Uterus (tissue), 4 donors: ENCODE data around the gene TBC1D25. TPM values are rescaled to one million over a fixed set of nuclear protein-coding genes. Genes with fewer than 3 reads are reported as not detected.

Source experiments
- DNase-seq, 2 donors: peaks; one replicate each; pipeline ENCODE4 v3.0.0-alpha.2; 2019 to 2020
- H3K27ac ChIP-seq, 2 donors: fragments of 200-600 bp; sonication (generic); 1 replicate in 1 of 2; 2 replicates in 1 of 2; pipeline ENCODE4 v1.5.1; 2016 to 2018
- H3K27me3 ChIP-seq, 2 donors: fragments of 200-600 bp; sonication (generic); one replicate each; pipeline ENCODE4 v1.5.1; 2018 to 2019; ENCODE audit warnings: control low read depth in 1 of 2
- H3K36me3 ChIP-seq, 2 donors: fragments of 200-600 bp; sonication (generic); one replicate each; pipeline ENCODE4 v1.5.1; 2019; ENCODE audit warnings: control low read depth in 1 of 2
- H3K4me1 ChIP-seq, 2 donors: fragments of 200-600 bp; sonication (generic); one replicate each; pipeline ENCODE4 v1.5.1; 2018 to 2019; ENCODE audit warnings: control low read depth in 1 of 2
- H3K4me3 ChIP-seq, 2 donors: fragments of 200-600 bp; sonication (generic); 1 replicate in 1 of 2; 2 replicates in 1 of 2; pipeline ENCODE4 v1.5.1; 2018 to 2019; ENCODE audit warnings: mild to moderate bottlenecking in 1 of 2
- H3K9me3 ChIP-seq, 2 donors: fragments of 200-600 bp; sonication (generic); one replicate each; pipeline ENCODE4 v1.5.1; 2019; ENCODE audit warnings: control low read depth in 1 of 2
- POLR2A ChIP-seq, 2 donors: fragments of 450-650 bp; IDR thresholded peaks; one replicate each; pipeline ENCODE4 v1.6.1; 2016; ENCODE audit warnings: antibody characterized with exemption in 2 of 2, mild to moderate bottlenecking in 1 of 2, moderate library complexity in 1 of 2
- intact Hi-C: fragments of 100-400 bp; cut with DNase I; formaldehyde crosslinking; loops from one replicate; pipeline ENCODE4 v1.15.1; 2023; ENCODE audit warnings: low total_unique reads
- total RNA-seq, 4 donors: library from RNA; depleted of rRNA in 3 of 4; stranded (reverse); fragments of >200 nt in 3 of 4; gene quantifications; one replicate each; pipeline versions ENCODE4 v1.1.0 to v1.2.4, GENCODE V29; 2014 to 2023
- TF ChIP-seq, protein P1 (sequence below), 4 experiments: fragments of 200-600 bp in 2 of 4; fragments of 450-650 bp in 2 of 4; sonication (generic) in 2 of 4; IDR thresholded peaks; one replicate each; pipeline ENCODE4 v1.5.1; 2016 to 2019; ENCODE audit warnings: antibody characterized with exemption in 4 of 4, mild to moderate bottlenecking in 2 of 4, moderate library complexity in 1 of 4
- donor health status: DM: yes; HTN: yes; CAD: no.

The TBC1D25 gene
- total RNA-seq, 4 donors from 2014 or later: 4.1 to 14.3 (median 5.3) TPM

DNA sequence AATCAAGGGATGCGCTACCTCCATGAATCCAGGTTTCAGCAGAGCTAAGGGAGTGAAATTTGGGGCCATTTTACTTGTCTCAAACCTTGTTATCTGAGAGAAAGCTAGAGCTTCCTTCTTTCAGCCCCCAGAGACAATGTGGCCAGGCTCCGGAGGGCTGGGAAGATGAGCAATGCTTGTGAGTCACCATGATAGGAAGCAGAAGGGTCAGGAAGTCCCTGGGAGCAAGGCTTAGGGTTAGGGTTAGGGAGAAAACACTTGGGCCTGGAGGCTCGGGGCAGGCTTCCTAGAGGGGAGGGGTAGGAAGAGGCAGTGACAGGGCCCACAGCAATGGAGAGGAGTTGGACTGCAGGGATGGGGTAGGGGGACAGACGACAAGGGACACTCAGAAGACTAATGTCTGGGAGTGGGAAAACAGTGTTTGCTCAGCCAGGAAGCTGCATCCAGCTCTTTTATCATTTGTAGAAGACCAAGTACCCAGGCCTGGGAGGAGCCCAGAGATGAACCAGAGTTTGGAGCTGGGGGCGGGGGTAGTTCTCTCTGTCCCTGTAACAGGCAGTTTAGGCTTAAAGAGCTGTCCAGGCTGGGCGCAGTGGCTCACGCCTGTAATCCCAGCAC lies 47.1 kb upstream of the TBC1D25 start:
- H3K36me3 ChIP-seq: no peaks in the 10 kb centered on the region
- no peak for DNase-seq
- H3K4me3 ChIP-seq: no peak overlapping the region
- no peaks in the 10 kb centered on the region for H3K4me1 ChIP-seq
- no peak overlapping the region for H3K27ac ChIP-seq
- intact Hi-C loops: no loop called here
- no peaks in the 10 kb centered on the region for H3K27me3 ChIP-seq
- TF ChIP-seq, protein P1, sequence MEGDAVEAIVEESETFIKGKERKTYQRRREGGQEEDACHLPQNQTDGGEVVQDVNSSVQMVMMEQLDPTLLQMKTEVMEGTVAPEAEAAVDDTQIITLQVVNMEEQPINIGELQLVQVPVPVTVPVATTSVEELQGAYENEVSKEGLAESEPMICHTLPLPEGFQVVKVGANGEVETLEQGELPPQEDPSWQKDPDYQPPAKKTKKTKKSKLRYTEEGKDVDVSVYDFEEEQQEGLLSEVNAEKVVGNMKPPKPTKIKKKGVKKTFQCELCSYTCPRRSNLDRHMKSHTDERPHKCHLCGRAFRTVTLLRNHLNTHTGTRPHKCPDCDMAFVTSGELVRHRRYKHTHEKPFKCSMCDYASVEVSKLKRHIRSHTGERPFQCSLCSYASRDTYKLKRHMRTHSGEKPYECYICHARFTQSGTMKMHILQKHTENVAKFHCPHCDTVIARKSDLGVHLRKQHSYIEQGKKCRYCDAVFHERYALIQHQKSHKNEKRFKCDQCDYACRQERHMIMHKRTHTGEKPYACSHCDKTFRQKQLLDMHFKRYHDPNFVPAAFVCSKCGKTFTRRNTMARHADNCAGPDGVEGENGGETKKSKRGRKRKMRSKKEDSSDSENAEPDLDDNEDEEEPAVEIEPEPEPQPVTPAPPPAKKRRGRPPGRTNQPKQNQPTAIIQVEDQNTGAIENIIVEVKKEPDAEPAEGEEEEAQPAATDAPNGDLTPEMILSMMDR (IDR thresholded peaks at IDR 0.05): no peak
- no peak for TF ChIP-seq POLR2A (IDR thresholded peaks at IDR 0.05)
- H3K9me3 ChIP-seq: no peaks in the 10 kb centered on the region

DNA sequence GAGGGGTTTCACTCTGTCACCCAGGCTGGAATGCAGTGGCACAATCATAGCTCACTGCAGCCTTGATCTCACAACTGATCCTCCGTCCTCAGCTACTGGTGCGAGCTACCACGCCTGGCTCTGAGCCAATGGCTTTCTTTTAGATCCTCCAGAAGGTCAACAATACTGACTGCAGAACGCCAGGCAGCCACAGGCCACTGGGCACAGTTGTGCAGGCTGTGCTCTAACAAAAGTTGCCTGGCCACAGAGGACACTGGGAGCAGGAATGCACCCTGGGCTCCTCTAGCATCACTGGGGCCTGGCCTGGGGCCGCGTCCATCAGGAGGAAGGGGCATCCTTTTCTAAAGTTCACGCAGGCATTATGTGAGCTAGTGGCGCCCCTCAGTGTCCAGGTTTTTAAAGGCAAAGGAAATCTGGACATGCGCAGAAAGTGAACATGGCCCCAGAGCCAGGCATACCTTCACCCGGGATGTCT lies 45.6 kb upstream of the TBC1D25 start:
- DNase-seq: no peak
- Histone ChIP-seq H3K27ac (no peak overlapping the region), H3K4me3 (no peak overlapping the region), H3K4me1 (no peaks in the 10 kb centered on the region), H3K27me3 (no peaks in the 10 kb centered on the region), H3K9me3 (no peaks in the 10 kb centered on the region), H3K36me3 (no peaks in the 10 kb centered on the region)
- TF ChIP-seq, protein P1 (IDR thresholded peaks at IDR 0.05): no peak
- TF ChIP-seq POLR2A (IDR thresholded peaks at IDR 0.05): no peak
- intact Hi-C loops: no loop called here

DNA sequence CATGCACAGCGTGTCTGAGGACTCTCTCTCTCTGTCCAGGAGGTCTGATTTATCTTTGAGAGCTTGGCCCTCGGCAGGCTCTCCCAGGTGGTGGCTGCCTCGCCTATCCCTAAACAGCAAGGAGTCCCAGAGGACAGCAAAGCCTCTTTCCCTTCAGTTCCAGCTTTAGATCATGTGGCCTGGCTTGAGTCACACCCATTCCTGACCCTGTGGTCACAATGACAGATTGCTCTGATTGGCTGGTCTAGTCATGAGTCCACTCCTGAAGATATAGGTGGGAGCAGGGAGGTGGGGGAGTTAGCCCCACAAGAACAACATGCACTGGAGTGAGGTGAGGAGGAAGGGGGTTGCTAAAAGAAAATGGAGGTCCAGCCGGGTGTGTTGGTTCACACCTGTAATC lies 42.9 kb upstream of the TBC1D25 start:
- DNase-seq: no peak
- intact Hi-C loops: no loop called here
- H3K4me3 ChIP-seq: no peak overlapping the region

DNA sequence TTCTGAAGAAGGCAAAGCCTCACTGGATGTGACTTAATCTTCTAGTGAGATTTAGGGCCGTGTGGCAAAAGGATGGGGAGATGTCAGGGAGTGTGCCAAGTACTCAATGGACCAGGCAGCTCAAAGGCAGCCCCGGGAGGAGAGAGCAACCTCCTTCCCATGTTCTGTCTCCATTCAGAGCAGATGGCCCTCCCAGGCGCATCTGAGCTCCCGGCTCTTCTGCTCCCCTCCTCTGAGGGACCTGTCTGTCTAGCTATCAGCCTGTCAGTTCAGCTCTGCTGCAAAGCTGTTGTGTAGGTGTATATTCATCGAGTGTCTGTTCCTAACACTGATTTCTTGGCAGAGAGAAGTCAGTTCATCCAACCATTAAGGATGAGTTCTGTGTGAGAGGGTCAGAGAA lies 41.6 kb upstream of the TBC1D25 start:
- Histone ChIP-seq H3K4me3 (no peak overlapping the region), H3K36me3 (no peaks in the 10 kb centered on the region), H3K4me1 (no peaks in the 10 kb centered on the region), H3K27ac (no peak overlapping the region), H3K9me3 (no peaks in the 10 kb centered on the region), H3K27me3 (no peaks in the 10 kb centered on the region)
- TF ChIP-seq, protein P1 (IDR thresholded peaks at IDR 0.05): no peak
- TF ChIP-seq POLR2A (IDR thresholded peaks at IDR 0.05): no peak
- DNase-seq: no peak
- intact Hi-C loops: no loop called here

More for the DNA sequence above, 42.9 kb upstream of the TBC1D25 start:
- H3K4me1 ChIP-seq: no peaks in the 10 kb centered on the region
- no peak overlapping the region for H3K27ac ChIP-seq
- TF ChIP-seq, protein P1 (IDR thresholded peaks at IDR 0.05): no peak
- TF ChIP-seq POLR2A (IDR thresholded peaks at IDR 0.05): no peak
- H3K36me3 ChIP-seq: no peaks in the 10 kb centered on the region
- H3K27me3 ChIP-seq: no peaks in the 10 kb centered on the region
- no peaks in the 10 kb centered on the region for H3K9me3 ChIP-seq

DNA sequence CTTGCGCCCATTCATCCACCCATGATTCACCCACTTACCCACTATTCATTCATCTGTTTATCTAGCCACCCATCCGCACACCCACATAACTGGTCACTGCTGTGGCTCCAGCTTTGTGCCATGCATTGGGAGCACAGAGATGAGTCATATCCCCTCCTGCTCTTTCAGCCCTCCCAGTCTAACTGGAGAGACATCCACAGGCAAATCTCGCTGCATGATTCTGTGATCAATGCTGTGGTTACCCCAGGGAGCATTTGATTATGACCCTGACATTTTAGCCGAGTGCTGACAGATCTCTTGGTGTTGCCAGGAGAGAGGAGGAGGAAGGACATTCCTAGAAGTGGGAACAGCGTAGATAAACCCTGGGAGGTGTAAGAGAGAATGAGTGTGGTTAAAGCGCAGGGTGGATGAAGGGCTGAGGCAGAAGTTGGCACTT lies 41.1 kb upstream of the TBC1D25 start:
- Histone ChIP-seq H3K27me3 (no peaks in the 10 kb centered on the region), H3K4me1 (no peaks in the 10 kb centered on the region), H3K27ac (no peak overlapping the region), H3K9me3 (no peaks in the 10 kb centered on the region), H3K4me3 (no peak overlapping the region), H3K36me3 (no peaks in the 10 kb centered on the region)
- no peak for TF ChIP-seq POLR2A (IDR thresholded peaks at IDR 0.05)
- TF ChIP-seq, protein P1 (IDR thresholded peaks at IDR 0.05): no peak
- no peak for DNase-seq
- intact Hi-C loops: no loop called here
